Uterus (tissue), 4 donors: ENCODE data around the gene ZNF18. TPM values are rescaled to one million over a fixed set of nuclear protein-coding genes. Genes with fewer than 3 reads are reported as not detected.
A peak's percentile ranks its signal among the peaks of the same experiment; 100 is the strongest.

Experiments
- DNase-seq, 2 donors: peaks; one replicate each; pipeline ENCODE4 v3.0.0-alpha.2; 2019 to 2020
- H3K27ac ChIP-seq, 2 donors: fragments of 200-600 bp; sonication (generic); 1 replicate in 1 of 2; 2 replicates in 1 of 2; pipeline ENCODE4 v1.5.1; 2016 to 2018
- H3K27me3 ChIP-seq, 2 donors: fragments of 200-600 bp; sonication (generic); one replicate each; pipeline ENCODE4 v1.5.1; 2018 to 2019; ENCODE audit warnings: control low read depth in 1 of 2
- H3K36me3 ChIP-seq, 2 donors: fragments of 200-600 bp; sonication (generic); one replicate each; pipeline ENCODE4 v1.5.1; 2019; ENCODE audit warnings: control low read depth in 1 of 2
- H3K4me1 ChIP-seq, 2 donors: fragments of 200-600 bp; sonication (generic); one replicate each; pipeline ENCODE4 v1.5.1; 2018 to 2019; ENCODE audit warnings: control low read depth in 1 of 2
- H3K4me3 ChIP-seq, 2 donors: fragments of 200-600 bp; sonication (generic); 1 replicate in 1 of 2; 2 replicates in 1 of 2; pipeline ENCODE4 v1.5.1; 2018 to 2019; ENCODE audit warnings: mild to moderate bottlenecking in 1 of 2
- H3K9me3 ChIP-seq, 2 donors: fragments of 200-600 bp; sonication (generic); one replicate each; pipeline ENCODE4 v1.5.1; 2019; ENCODE audit warnings: control low read depth in 1 of 2
- CTCF ChIP-seq, 4 experiments: fragments of 200-600 bp in 2 of 4; fragments of 450-650 bp in 2 of 4; sonication (generic) in 2 of 4; IDR thresholded peaks; one replicate each; pipeline ENCODE4 v1.5.1; 2016 to 2019; ENCODE audit warnings: antibody characterized with exemption in 4 of 4, mild to moderate bottlenecking in 2 of 4, moderate library complexity in 1 of 4
- POLR2A ChIP-seq, 2 donors: fragments of 450-650 bp; IDR thresholded peaks; one replicate each; pipeline ENCODE4 v1.6.1; 2016; ENCODE audit warnings: antibody characterized with exemption in 2 of 2, mild to moderate bottlenecking in 1 of 2, moderate library complexity in 1 of 2
- intact Hi-C: fragments of 100-400 bp; cut with DNase I; formaldehyde crosslinking; loops from one replicate; pipeline ENCODE4 v1.15.1; 2023; ENCODE audit warnings: low total_unique reads
- total RNA-seq, 4 donors: library from RNA; depleted of rRNA in 3 of 4; stranded (reverse); fragments of >200 nt in 3 of 4; gene quantifications; one replicate each; pipeline versions ENCODE4 v1.1.0 to v1.2.4, GENCODE V29; 2014 to 2023
- donor health status: DM: yes; HTN: yes; CAD: no.

Gene ZNF18
- total RNA-seq, result 10 to 100 TPM in 3 of 4 donors, 1 to 10 TPM in 1; 1.2 to 43.8 (median 16.5) TPM

GRCh38 chr17:11997147-11997971, at the start of gene ZNF18:
ZNF18 (minus strand) TSS chr17:11997475; CDS start chr17:11992829, 4,646 bp downstream.
- H3K36me3 ChIP-seq, result no peaks in the 10 kb centered on the region
- peak within 1 kb of the TSS; percentile 80 to 88 for H3K4me3 ChIP-seq
- H3K4me1 ChIP-seq, result no peaks in the 10 kb centered on the region
- no peaks in the 10 kb centered on the region for H3K27me3 ChIP-seq
- peak; percentile 95 to 96 for DNase-seq
- TF ChIP-seq POLR2A (IDR thresholded peaks at IDR 0.05) (peak; percentile 97 to 99), CTCF (IDR thresholded peaks at IDR 0.05) (peak in 1 of 4 experiments; percentile 11)
- H3K27ac ChIP-seq, result peak within 1 kb of the TSS; percentile 80 to 88
- intact Hi-C loops, result no loop called here
- no peaks in the 10 kb centered on the region for H3K9me3 ChIP-seq

GRCh38 chr17:12046786-12047185, 49.5 kb upstream of the ZNF18 start:
- Histone ChIP-seq H3K4me1 (no peaks in the 10 kb centered on the region), H3K36me3 (no peaks in the 10 kb centered on the region), H3K9me3 (no peaks in the 10 kb centered on the region), H3K4me3 (no peak overlapping the region), H3K27ac (no peak overlapping the region), H3K27me3 (no peaks in the 10 kb centered on the region)
- intact Hi-C loops, result no loop called here
- DNase-seq, result no peak
- TF ChIP-seq POLR2A (IDR thresholded peaks at IDR 0.05) (no peak), CTCF (IDR thresholded peaks at IDR 0.05) (no peak)

GRCh38 chr17:12043702-12044101, 46.4 kb upstream of the ZNF18 start:
- intact Hi-C loops, result no loop called here
- Histone ChIP-seq H3K36me3 (no peaks in the 10 kb centered on the region), H3K9me3 (no peaks in the 10 kb centered on the region), H3K4me1 (no peaks in the 10 kb centered on the region), H3K27me3 (no peaks in the 10 kb centered on the region), H3K27ac (no peak overlapping the region), H3K4me3 (no peak overlapping the region)
- DNase-seq, result no peak
- TF ChIP-seq POLR2A (IDR thresholded peaks at IDR 0.05), result no peak
- no peak for TF ChIP-seq CTCF (IDR thresholded peaks at IDR 0.05)

- no peaks in the 10 kb centered on the region for H3K9me3 ChIP-seq
- no peak for TF ChIP-seq POLR2A (IDR thresholded peaks at IDR 0.05)
- TF ChIP-seq CTCF (IDR thresholded peaks at IDR 0.05), result no peak
- intact Hi-C loops, result no loop called here
- H3K4me1 ChIP-seq, result no peaks in the 10 kb centered on the region
- H3K27me3 ChIP-seq, result no peaks in the 10 kb centered on the region
- no peak for DNase-seq
- H3K4me3 ChIP-seq, result no peak overlapping the region
- H3K27ac ChIP-seq, result no peak overlapping the region
- H3K36me3 ChIP-seq, result no peaks in the 10 kb centered on the region
Measured at GRCh38 chr17:12041312-12041711, 44.0 kb upstream of the ZNF18 start.

GRCh38 chr17:12040478-12040877, 43.2 kb upstream of the ZNF18 start:
- no peaks in the 10 kb centered on the region for H3K27me3 ChIP-seq
- no peak overlapping the region for H3K27ac ChIP-seq
- no peaks in the 10 kb centered on the region for H3K4me1 ChIP-seq
- no peaks in the 10 kb centered on the region for H3K9me3 ChIP-seq
- DNase-seq, result no peak
- H3K36me3 ChIP-seq, result no peaks in the 10 kb centered on the region
- TF ChIP-seq POLR2A (IDR thresholded peaks at IDR 0.05) (no peak), CTCF (IDR thresholded peaks at IDR 0.05) (no peak)
- no peak overlapping the region for H3K4me3 ChIP-seq
- intact Hi-C loops, result no loop called here
